ENCODE data around the gene TMCC1.

GRCh38 chr3:129740090-129740489 is 153.4 kb downstream of the TMCC1 start:
- TF ChIP-seq, protein P1, sequence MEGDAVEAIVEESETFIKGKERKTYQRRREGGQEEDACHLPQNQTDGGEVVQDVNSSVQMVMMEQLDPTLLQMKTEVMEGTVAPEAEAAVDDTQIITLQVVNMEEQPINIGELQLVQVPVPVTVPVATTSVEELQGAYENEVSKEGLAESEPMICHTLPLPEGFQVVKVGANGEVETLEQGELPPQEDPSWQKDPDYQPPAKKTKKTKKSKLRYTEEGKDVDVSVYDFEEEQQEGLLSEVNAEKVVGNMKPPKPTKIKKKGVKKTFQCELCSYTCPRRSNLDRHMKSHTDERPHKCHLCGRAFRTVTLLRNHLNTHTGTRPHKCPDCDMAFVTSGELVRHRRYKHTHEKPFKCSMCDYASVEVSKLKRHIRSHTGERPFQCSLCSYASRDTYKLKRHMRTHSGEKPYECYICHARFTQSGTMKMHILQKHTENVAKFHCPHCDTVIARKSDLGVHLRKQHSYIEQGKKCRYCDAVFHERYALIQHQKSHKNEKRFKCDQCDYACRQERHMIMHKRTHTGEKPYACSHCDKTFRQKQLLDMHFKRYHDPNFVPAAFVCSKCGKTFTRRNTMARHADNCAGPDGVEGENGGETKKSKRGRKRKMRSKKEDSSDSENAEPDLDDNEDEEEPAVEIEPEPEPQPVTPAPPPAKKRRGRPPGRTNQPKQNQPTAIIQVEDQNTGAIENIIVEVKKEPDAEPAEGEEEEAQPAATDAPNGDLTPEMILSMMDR (IDR thresholded peaks at IDR 0.05), result no peak
- TF ChIP-seq POLR2A (IDR thresholded peaks at IDR 0.05), result no peak
